HG02642 (cell line): ENCODE measurements around the gene GBE1.

Source experiments
- ATAC-seq: cut with Tn5 transposase; IDR thresholded peaks from one replicate; pipeline ENCODE4 v1.9.1; 2021; ENCODE audit warnings: mild to moderate bottlenecking; ENCODE audit not compliant: unreplicated experiment, poor library complexity

Gene GBE1

DNA sequence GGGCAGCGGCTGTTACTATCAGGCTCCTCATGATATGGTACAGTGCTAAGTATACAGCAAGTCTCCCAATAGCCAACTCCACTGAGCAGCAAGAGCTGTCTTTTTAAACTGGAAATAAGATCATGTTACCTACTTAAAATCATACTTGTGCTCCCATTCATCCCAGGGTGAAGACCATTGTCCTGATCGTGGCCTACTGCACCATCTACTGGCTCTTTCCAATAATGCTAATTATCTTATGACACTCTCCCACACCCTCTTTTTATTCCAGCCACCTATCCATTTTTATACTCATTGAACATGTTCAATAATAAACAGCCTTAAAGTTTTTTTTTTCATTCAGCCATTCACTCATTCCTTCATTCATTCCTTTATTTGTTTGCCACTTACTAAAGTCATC lies 117.7 kb downstream of the GBE1 start:
- no peak for ATAC-seq

DNA sequence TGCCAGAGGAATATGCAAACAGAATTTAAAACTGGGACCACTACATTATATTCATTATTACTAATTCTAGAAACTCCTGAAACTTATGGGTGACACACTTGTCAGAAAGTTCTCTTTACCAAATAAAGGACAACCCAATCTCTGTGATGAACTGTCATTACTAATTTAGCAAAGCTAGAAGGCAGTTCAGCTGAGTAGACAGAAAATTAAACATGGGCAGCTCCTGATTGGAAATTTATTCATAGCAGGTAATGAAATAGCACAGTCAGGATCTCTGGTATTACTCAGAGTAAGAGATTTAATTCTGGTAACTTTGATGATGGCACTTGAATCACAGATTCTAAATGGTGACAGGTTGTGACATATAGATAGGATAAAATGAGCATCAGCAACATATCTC lies 123.0 kb downstream of the GBE1 start:
- ATAC-seq = no peak

DNA sequence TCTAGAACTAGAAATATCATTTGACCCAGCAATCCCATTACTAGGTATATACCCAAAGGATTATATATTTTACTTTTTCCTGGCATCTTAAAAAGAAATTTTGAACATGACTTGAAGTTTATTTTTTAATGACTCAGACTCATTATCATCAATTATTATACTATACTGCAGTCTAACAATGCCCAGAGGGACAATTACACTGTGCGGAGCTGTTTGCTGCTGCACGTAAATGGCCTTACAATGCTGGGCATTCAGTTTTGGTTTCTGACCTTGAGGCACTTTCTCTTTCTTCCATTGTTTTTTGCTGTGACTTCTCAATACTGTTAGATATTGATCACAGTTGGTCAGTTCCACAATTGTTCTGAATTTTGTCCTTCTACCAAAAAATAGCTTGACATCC lies 128.8 kb downstream of the GBE1 start:
- no peak for ATAC-seq

DNA sequence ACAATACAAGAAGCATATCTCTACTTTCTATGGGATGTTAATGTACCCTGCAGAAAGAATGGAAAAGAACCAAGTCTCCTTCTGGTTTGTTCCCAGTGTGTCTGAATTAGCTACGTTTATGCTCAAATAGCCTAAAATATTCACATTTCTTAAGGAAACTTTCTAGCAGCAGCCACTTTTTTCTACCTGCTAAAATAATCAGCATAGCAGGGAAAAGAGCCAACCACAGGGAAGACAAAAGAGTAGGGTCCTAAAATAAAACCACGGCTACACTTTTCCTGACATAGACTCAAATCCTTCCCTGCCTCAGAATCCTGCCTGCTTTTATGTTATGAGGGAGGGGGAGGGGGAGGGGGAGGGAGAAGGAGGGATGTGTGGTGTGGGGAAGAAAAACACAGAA lies 136.7 kb downstream of the GBE1 start:
- no peak for ATAC-seq

DNA sequence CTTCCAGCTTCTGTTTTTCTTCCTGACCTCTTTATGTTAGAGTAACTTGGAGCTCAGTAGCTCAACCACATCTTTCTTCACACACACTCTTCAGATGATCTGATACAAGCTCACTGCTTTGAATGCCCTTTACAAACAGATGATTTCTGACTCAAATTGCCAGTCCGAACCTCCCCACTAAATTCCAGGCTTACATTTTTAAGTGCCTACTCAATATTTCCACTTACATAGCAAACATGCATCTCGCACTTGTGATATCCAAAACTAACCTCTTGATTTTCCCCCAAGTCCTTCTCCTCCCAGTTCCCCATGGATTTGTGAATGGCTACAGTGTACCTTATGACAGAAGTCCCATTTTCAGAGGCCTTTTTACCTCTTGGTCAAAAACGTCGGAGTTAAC lies 139.1 kb downstream of the GBE1 start:
- no peak for ATAC-seq

DNA sequence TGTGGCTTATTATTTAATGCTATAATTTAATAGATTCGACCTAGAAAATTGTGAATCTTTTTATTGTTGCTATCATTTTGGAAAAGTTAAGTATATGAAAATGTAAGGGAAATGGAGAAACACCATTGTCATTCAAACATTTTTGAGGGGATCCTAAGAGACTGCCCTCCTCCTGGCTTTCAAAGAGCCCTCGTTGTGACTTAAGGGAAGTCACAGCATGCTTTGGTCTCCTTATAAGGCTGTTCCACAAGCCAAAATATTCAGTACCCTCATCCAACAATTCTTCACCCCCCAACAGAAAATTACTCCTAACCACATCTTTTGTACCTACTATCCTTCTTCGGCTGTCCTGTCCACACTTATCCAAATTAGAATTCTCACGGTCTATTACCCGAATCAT lies 140.2 kb downstream of the GBE1 start:
- no peak for ATAC-seq

DNA sequence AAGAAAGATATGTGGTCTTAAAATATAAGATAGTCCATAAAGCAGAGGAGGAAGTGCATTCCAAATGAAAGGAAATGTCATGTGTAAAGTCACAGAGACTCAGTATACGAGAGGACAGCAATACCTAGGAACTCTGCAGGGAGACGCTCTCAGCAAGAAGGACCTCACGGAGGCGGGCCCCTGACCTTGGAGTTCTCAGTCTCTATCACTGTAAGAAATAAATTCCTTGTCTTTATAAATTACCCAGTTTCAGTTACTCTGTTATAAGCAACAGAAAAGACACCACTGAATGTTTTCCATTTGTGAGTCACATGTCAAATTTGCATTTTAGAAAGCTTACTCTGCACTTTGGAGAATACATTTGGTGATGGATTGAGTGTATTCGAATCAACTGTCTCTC lies 140.6 kb downstream of the GBE1 start:
- no peak for ATAC-seq

DNA sequence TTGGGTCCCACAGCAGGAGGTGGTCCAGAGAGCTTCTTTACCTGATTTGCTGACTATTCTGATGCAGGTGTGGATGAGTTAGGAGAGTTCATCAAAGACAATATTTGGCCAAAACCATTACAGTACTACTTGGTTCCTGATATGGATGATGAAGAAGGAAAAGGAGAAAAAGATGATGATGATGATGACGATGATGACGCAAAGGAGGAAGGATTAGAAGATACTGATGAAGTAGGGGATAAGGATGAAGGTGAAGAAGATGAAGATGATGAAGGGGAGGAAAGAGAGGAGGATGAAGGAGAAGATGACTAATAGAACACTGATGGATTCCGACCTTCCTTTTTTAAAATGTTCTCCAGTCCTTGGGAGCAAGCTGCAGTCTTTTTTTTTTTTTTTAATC lies 148.7 kb downstream of the GBE1 start:
- no peak for ATAC-seq

DNA sequence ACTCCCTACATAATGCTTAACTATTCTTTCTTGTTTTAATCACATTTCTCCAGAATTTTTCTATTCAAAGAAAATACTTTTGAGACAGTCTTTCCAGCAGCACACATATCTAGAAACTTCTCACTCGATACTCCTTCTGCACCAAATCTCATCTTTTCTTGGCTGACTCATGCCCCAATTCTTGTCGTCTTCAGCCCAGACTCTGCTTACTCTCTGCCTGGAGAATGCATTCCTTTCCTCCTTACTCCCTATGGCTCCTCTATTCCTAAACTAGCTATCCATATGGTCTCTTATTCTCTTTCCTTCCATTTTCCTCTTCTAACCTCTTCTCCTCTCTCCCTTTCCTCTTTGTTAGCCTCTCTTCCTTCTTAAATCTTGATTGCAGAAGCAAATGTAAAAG lies 158.7 kb downstream of the GBE1 start:
- ATAC-seq = no peak

DNA sequence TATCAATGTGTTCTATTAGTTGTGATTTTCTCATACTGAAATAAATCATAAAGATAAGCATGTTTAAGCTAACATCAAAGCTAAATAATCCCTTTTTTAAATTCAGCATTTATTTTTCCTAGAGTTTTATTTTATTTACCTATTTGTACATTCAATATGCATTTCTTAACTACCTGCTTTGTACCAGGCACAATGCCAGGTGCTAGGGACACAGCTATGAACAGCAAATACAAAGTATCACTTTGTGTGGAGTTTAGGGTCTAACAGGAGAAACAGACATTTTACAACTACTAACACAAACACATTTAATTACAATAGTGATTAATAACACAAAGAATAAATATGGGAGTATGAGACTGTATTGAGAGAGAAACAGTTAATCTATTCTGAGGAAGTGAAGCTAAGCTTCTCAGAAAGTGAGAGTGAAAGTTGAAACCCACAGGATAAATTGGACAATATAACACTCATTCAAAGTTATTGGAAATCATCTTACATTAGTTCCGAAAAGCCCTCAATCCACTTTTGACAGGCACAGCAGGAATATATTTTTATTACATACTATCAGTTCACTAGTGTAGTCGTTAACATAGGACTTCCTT lies 159.6 kb downstream of the GBE1 start:
- ATAC-seq = no peak

DNA sequence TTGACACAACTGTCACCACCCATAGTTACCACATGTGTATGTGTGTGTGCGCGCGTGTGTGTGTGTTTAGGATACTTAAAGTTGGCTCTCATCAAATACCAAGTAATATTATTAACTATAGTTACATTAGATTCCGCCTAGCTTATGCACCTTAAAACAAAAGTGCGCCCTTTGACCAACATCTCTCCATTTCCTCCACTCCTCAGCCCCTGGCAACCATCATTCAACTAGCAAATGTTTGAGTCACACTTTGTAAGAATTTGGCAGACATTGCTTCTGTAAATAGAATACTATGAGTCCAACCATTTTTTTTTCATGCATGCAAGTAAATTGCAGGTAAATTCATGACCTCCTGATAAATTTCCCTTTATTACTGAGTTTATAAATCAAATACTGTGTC lies 169.3 kb downstream of the GBE1 start:
- no peak for ATAC-seq

DNA sequence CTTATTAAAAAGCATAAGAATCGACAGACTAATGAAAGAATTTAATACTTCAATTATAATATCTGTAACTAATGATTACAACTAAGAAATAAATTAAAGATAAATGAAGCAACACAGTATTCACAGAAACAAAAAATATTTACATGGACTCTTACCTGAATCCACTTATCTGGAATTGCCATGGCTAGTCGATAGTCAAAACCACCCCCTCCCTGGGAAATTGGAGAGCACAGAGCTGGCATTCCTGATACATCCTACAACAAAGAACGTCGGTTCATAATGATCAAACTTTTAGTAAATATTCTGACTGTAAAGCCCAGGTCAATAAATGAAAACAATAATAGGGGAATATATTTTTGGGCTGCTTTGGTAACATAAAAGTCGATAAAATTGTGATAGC lies 175.5 kb downstream of the GBE1 start:
- no peak for ATAC-seq

DNA sequence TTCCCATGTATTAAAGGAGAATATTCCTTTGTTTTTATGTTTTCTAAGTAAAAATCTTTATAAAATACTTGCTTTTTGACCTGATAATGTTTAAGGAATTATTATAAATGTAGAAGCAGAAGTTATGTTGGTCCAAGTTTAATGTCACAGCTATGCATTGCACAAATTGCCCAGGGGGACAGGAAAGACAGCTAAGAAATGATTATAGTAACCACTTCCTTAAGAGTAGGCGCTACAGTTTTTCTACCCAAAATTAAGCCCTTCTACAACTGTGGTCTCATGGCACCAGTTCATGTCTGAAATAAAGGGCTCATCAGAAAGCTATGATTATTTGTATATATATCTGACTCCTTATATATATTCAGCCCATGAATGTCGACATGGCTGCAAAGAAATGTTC lies 176.4 kb downstream of the GBE1 start:
- ATAC-seq = no peak

DNA sequence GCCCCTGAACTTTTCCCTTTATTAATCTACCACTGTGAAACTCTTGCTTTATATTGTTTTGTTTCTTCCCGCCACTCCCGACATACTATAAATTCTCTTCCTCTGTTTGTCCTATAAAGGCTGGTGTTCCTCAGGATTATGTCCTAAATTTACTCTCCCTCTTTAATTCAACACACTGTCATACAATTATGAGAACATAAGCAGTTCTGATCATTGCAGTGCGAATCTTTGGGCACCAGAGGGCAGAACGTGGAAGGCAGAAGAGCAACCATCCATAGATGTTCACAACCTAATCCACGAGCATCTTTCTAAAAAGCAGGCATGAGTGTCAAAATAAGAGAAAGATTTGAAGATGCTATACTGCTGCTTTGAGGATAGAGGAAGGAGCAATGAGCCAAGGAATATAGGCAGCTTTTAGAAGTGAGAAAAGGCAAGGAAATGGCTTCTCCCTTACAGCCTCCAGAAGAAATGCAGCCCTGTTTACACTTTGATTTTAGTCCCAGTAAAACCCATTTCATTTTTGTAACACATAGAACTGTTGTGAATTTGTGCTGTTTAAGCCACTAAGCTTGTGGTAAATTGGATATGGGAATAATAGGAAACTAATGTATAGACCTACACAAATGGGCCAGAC lies 179.4 kb downstream of the GBE1 start:
- ATAC-seq = peak; percentile 83

DNA sequence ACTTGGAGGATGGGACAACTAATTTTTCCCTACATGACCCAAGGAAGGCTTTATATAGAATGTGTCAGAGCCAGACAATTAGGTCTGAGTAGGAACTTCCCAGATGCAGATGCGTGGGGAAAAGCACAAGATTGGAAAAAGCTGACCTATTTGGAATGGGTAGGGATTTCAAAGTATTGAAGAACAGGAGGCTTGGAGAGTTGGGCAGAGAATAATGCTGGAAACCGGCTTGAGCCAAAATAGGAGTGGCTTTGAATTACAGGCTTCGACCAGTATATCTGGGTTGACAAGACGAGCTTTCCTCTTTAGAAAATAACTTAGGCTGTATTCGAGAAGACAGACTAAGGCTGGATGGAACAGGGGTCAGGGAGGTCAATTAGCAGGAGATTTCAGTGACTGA lies 181.1 kb downstream of the GBE1 start:
- ATAC-seq = no peak

DNA sequence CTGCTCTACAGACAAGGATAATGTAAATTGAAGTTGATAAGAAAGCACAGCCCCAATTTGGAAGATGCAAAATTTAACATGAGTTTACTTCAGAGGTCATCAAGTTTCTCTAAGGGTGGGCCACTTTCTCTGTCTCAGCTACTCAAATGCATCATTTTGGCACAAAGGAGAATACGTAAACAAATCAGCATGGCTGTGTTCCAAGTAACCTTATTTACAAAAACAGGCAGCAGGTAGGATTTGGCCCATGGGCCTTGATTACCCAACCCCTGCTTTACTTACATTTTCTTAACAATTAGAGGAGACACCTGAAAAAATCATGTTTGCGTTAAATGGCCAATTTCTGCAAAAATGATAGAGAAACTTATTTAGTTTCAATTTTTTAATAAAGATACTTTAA lies 181.7 kb downstream of the GBE1 start:
- no peak for ATAC-seq

DNA sequence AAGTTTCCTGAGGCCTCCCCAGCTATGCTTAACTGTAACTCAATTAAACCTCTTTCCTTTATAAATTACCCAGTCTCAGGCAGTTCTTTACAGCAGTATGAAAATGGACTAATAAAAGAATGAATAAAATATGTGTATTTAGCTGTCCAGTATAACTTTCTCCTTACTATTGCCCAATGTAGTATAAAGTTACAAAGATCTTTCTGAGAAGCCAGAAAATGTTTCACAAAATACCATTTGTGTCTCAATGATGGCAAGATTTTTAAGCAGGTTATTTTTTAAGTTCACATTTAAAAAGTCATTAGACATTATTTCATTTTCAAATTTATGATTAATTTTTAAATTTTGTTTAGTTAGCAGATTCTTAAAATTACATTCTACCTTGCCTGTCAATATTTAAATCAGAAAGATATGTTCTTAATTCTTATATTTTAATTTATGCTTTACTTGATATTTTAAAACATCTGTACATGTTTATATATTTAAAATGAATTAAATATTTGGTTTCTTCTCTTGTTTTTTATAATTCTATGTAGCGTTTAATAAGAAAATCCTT lies 189.2 kb downstream of the GBE1 start:
- ATAC-seq = no peak

DNA sequence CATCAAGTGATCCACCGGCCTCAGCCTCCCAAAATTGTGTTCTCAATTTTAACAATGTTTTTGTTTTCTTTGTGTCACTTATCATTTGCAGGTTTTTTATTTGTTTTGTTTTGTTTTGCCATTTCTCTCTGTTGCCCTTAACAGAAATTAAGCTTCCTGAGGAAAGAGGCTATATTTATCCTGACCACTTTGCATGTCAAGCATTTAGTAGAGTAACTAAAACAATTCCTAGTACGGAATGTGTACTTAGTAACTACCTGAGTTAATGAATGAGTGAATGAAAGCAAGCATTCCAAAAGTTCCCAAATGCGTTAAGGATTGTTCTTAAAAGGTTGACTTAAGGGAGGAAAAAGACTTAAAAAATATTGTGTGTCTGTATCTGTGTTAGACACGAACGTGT lies 193.1 kb downstream of the GBE1 start:
- ATAC-seq = no peak

DNA sequence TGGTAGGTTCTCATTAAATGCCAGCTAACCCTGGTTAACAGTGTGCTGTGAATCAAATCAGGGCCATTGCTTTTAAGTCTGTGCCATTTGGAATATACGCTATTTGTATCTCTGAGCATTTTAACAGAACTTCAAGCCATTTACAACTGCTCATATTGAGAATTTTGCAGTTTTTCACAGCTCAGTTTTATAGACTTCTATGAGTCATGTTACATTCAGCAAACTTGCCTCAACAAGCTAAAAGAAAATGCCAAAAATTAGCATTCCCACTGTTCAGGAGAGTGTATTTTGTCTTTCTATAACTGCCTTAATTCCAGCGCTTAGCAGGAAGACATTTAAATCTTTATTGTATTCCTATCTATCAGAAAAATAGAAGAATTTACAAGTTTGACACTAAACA lies 196.4 kb downstream of the GBE1 start:
- ATAC-seq = no peak

DNA sequence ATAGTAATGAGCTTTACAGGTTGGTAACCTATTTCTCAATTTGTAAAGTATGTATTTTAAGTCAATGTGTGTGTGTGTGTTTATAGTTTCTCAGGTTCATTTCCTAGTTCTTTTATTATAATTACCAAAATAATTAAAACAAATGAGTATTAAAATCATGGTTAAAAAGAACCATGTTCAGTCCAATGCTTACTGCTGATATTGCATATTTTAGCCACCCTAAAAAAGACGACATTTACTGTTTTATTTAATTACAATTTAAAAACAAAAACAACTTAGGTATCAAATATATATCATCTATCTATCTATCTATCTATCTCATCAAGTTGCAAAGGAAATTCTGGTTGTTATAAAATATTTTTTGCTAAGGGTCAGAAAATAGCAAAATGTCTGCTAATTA lies 203.3 kb downstream of the GBE1 start:
- no peak for ATAC-seq

DNA sequence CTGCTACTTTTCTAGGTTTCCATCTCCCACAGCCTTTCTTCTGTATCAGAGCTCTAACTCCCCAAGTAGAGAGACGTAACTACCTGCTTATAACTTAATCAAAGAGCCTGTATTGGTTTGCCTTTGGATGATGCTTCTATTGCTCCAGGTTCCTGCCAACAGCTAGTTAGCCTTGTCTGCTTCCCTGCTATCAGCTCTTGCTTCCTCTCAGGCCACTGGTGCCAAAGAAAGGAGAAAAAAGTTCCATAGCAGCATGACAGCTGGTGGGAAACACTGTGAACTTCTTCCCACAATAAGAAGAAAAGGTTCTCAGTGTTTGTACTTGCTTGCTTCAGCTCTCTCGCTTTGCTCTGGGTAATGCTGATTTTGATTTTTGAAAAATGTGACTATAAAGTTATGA lies 206.6 kb downstream of the GBE1 start:
- ATAC-seq = no peak

DNA sequence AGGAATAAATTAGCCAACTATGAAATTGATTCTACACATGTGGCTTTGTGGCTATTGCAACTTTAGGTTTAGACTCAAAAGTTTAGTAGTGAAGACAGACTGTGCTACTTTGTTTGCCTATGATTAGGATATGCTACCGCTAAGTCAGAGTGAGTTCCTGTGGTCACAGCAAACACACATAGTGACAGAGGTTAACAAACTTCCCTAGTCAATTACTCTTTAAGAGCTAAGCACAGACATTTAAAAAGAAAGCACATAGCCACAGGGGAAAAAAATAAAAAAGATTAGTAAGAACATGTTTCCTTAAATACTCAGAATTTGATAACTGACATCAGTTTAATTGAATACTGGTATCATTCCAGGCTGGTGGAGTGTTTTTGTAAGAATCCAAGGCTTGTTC lies 207.1 kb downstream of the GBE1 start:
- peak; percentile 54 for ATAC-seq
